Activated T-cell treated with anti-CD3 and anti-CD28 coated beads for 48 hours (primary cell): Measurements from ENCODE around the gene VSIG10L2.

Experiments
- DNase-seq: peaks from one replicate; pipeline ENCODE4 v3.0.0-alpha.2; 2020; ENCODE audit warnings: low read depth

Gene VSIG10L2

GRCh38 chr11:125947419-125948277 is 1.8 kb downstream of the VSIG10L2 start:
- no peak for DNase-seq

GRCh38 chr11:125948278-125949051 is 2.6 kb downstream of the VSIG10L2 start:
- no peak for DNase-seq

DNA sequence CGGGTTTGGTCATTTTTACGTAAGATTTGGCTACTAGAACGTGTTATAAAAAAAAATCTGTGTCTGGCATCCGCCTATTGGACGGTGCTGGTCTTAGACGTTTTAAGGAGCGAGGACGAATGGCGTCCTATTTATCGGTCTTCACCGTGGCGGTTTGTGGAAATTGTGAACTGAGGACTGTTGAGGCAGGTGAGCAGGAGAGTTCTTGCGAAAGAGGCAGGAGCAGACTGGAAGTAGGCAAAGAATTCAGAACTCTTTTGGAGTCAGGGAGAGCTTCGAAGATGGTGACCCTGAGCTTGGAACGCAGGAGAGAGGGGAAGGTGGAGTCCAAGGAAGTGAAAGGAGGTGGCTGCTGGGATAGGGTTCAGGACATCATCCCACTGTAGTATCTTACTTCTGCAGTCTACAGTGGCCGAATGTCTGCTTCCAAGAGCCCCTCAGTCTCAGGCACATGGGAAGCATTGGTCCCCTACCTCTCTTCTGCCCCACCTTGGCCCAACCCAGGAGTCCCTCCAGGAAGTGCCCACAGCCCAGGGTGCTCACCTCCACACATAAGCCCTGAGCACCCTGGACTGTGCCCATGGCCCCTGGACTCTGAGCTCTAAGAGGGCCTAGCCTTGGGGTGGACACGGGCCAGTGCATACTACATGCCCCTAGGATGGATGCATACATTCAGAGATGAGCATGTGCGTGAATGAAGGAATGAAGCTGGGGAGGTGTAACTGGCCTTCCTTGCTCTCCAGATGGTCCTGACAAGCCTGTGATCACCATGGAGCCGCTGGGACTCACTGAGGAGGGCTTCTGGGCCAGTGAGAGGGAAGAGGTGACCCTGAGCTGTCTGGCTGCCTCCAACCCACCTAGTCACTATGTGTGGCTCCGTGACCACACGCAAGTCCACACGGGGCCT is 3.7 kb downstream of the VSIG10L2 start:
- no peak for DNase-seq

DNA sequence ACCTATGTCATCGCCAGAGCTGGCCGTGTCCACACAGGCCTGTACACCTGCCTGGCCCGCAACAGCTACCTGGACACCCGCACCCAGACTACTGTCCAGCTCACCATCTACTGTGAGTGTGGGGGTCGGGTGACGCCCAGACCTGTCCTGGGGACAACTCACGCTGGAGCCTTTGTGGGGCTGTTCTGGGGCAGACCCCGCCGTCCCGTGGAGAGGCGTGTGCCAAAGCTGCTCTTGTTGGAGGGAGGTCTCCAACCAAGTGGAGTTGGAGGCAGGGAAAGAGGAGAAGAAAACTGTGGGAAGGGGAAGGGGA is 4.3 kb downstream of the VSIG10L2 start:
- DNase-seq = no peak

GRCh38 chr11:125950696-125951651 is 5.1 kb downstream of the VSIG10L2 start:
- no peak for DNase-seq

DNA sequence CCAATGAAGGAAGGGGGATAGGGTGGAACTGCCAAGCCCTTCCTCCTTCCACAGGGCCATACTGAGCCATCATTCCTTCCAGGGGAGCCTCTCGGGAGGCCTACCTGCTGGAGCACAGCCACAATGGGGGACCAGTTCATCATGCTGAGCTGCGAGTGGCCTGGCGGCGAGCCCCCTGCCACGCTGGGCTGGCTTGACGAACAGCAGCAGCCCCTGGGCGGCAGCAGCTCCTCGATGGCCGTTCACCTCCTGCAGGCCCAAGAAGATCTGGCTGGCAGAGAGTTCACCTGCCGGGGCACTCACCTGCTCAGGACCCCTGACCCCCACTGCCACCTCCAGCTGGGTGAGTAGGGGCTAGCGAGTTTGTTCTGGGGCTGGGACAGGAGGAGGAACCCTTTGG is 5.9 kb downstream of the VSIG10L2 start:
- DNase-seq = no peak

DNA sequence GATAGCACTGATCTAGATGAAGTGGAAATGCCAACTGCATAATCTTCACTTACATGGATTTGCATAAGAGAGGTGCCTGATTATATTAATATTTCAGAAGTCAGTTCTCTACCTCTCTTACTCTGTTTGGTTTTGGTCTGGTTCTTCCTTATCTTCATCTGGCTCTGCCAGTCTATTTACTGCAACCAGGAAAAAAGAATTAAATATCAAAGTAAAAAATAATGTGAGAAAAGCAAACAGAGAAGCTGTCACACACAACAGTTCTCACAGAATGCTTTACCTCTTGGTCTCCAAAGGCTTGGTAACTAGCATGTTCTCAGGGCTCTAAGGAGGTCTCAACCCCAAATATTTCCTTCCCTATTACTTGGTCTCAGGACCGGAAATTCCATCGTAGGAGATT is 6.7 kb downstream of the VSIG10L2 start:
- DNase-seq = no peak

- no peak for DNase-seq
Observed at GRCh38 chr11:125952973-125953372, 7.1 kb downstream of the VSIG10L2 start.

DNA sequence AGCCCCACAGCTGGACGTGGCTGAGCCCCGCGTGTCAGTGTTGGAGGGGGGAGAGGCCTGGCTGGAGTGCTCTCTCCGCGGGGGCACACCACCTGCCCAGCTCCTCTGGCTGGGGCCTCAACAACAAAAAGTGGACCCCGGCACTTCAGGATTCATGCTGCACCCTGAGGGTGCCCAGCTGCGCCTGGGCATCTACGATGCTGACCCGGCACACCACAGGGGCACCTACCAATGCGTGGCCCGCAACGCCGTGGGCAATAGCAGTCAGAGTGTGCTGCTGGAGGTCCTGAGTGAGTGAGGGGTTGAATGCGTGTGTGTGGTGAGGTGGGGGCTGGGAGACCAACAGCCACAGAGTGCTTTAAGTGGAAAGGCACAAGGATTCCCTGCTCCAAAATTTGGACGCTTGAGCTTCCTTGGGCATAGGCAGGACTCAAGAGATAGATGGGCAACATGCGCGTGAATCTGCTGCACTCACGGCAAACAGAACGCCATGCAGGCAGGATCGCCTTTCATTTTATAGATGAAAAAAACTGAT is 7.6 kb downstream of the VSIG10L2 start:
- DNase-seq = no peak

DNA sequence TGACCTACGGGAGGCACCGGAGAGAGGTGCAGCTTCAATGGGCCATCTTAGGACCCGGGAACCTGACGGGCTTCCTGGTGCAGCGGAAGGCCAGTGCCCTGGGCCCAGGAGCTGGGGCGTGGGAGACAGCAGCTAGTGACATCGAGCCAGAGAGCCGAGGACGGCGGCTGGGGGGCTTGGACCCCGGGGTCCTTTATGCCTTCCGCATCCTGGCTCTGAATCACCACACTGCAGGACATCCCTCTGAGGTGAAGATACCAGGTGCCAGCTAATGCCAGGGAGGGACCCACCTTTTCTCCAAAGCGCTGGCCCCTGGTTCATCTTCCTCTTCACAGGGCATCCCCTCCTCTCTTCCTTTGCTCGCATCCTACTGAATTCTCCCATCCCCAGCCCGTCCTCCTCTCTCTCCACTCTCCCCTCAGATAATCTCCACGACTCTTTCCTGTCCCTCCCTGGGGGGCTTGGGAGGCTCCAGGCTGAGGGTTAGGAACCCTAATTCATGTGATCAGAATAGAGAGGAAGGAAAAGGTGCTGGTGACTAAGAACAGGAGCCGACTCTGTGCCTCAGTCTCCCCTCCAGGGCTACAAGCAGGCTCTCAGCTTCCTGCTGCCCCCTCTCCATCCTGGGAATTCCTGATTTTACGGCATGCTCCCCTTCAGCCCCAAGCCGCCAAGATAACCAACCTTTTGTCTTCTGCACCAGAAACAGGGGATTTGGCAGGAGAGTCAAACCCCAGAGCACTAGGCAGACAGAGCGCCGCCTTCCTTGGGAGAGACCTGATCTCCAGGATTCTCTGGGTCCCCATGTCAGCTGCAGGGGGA is 8.5 kb downstream of the VSIG10L2 start:
- no peak for DNase-seq

GRCh38 chr11:125954945-125955640 is 9.2 kb downstream of the VSIG10L2 start:
- DNase-seq = no peak

GRCh38 chr11:125955856-125956255 is 10.0 kb downstream of the VSIG10L2 start:
- DNase-seq = no peak

GRCh38 chr11:125956391-125957134 is 10.7 kb downstream of the VSIG10L2 start:
- no peak for DNase-seq

GRCh38 chr11:125957618-125958332 is 11.9 kb downstream of the VSIG10L2 start:
- DNase-seq = no peak

DNA sequence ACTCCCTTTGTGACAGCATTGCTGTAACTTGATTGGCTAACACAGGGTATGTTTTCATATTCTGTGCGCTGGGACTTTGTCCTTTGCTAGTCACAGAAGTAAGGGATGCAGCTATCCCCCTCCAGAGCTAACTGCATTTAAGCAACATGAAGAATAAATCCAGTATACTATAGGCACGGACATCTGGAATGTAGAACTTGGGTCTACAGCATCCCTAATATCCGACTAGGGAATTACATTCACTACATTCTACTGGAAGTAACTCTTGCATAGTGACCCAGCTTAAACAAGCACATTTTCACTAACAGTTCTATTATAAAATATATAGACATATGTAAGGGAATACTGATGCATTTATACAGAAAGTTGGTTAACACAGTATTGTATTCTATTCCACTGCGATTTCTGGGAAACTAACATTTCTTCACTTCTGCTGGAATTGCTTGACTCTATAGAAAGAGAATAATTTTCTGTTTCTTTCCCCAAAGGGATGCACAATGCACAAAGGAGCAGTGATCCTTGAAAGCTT is 13.1 kb downstream of the VSIG10L2 start:
- DNase-seq = no peak

DNA sequence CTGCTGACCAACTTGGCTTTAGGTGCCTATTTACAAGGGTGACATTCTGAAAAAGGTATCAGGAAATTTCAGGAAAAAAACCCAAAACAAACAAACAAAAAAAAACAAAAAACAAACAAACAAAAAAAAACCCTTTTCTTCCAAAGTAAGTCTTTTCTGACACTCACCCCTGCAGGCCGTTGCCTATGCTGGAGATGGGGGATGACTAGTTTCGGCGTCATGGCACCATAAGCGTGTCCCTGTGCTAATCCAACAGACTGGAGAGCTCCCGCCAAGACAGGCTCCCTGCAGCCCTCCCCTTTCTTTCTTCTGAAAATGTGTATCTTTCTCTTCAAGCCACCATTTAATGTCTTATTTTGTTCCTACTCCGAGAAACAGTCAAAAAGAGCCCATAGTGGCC is 13.7 kb downstream of the VSIG10L2 start:
- no peak for DNase-seq

DNA sequence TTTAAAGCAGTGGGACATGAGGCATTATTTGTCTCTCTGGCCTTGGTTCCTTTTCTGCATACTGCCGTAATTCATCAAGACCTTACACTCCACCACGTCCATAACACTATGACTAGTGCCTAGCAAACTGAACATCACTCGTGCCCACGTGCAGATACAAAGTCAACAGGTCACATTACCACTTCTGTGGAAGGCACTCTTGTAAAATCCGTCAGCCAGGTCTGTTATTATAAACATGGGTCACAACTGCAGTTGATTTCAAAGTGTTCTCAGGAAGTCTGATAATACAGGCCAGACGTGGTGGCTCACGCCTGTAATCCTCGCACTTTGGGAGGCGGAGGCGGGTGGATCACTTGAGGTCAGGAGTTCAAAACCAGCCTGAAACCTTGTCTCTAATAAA is 14.1 kb downstream of the VSIG10L2 start:
- no peak for DNase-seq

GRCh38 chr11:125960771-125961170 is 14.9 kb downstream of the VSIG10L2 start:
- DNase-seq = no peak
